D721Med (cell line): Measurements from ENCODE around the gene MAP3K1.
"Not testable (repeated sequence)": the region's sequence is repeated elsewhere in the genome, so short reads cannot be mapped to it uniquely, and the experiment has no call there.

ENCODE experiments used
- DNase-seq: peaks from one replicate; pipeline ENCODE4 v3.0.0; 2011; ENCODE audit warnings: low spot score; ENCODE audit not compliant: insufficient read length
- FAIRE-seq: peaks from 2 replicates; lab custom pipeline; 2011; peaks lifted over from hg19 to GRCh38; lab: Jason Lieb, UNC
- TF ChIP-seq, protein P1 (sequence below): IDR thresholded peaks from 2 replicates; pipeline ENCODE4 v1.5.1; 2012; ENCODE audit warnings: mild to moderate bottlenecking, control low read depth; ENCODE audit not compliant: insufficient read depth; ENCODE audit errors: missing control alignments

Gene MAP3K1

GRCh38 chr5:56815658-56816545 lies 553 bp downstream of the MAP3K1 start:
- FAIRE-seq (no peak), DNase-seq (no peak)
- TF ChIP-seq, protein P1, sequence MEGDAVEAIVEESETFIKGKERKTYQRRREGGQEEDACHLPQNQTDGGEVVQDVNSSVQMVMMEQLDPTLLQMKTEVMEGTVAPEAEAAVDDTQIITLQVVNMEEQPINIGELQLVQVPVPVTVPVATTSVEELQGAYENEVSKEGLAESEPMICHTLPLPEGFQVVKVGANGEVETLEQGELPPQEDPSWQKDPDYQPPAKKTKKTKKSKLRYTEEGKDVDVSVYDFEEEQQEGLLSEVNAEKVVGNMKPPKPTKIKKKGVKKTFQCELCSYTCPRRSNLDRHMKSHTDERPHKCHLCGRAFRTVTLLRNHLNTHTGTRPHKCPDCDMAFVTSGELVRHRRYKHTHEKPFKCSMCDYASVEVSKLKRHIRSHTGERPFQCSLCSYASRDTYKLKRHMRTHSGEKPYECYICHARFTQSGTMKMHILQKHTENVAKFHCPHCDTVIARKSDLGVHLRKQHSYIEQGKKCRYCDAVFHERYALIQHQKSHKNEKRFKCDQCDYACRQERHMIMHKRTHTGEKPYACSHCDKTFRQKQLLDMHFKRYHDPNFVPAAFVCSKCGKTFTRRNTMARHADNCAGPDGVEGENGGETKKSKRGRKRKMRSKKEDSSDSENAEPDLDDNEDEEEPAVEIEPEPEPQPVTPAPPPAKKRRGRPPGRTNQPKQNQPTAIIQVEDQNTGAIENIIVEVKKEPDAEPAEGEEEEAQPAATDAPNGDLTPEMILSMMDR: no peak

DNA sequence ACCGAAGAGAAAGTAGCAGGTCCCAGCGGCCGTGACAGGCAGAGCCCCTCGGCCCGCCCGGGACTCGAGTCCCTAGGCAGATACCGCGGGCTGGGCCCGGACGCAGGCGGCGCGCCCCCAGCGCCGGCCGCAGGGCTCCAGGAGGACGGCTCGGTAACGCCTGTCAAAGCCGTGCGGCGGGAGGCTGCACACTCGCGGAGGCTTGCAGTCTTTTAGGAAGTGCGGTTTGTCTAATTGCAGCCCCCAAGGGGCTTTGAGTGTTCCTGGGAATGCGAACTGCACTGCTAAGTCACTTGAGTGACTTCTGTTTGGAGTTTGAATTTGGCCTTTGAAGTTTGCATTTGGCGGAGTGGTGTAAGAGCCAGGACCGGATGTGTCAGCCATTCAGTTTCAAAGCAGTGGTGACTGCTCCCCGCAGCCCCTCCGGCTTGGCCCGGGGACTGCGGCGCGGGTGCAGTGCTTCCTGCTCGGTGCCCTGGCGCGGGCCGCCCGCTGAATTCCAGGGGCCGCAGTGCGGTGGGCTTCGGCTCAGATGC lies 1.3 kb downstream of the MAP3K1 start:
- TF ChIP-seq, protein P1: no peak
- no peak for FAIRE-seq
- no peak for DNase-seq

GRCh38 chr5:56817263-56818014 lies 2.1 kb downstream of the MAP3K1 start:
- DNase-seq (no peak), FAIRE-seq (no peak)

GRCh38 chr5:56818450-56819037 lies 3.2 kb downstream of the MAP3K1 start:
- TF ChIP-seq, protein P1: peak; percentile 17
- no peak for DNase-seq
- no peak for FAIRE-seq

More at GRCh38 chr5:56817263-56818014, 2.1 kb downstream of the MAP3K1 start:
- TF ChIP-seq, protein P1: no peak

DNA sequence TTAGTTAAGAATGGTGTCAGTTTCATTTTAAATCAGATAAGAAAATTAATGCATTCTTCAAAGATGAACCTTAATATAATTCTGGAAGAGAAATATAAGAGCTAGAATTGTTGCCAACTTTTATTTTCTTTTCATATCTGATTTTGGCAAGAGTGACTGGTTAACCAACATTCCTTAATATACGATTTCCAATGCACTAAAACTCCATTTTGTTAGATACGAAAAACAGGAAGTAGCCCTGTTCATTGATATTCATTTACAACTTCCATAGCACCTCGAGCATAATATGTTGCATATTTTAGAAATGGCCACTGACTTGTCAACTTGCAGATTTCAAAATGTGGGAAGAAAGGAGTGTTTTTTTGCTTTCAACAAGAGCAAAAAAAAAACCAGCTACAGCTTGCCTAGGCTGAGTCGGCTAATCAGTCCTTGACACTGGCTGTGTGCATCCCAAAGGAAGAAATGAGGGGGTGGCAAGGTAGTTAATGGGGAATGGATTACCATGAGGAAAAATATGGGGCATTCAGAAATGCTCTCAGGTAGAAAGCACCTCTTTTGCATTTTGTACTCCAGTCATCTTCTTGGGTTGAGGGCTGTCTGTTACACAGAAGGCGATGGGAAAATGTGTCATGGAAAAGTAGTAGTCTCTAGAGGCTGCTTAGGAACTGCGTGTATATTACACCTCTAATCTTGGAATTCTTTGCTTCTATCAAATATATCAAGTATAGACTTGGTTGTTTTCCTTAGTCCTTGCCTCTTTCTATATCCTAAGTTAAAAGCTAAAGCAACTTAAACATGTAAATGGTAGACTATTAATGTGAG lies 3.9 kb downstream of the MAP3K1 start:
- DNase-seq (no peak), FAIRE-seq (no peak)
- TF ChIP-seq, protein P1: no peak

DNA sequence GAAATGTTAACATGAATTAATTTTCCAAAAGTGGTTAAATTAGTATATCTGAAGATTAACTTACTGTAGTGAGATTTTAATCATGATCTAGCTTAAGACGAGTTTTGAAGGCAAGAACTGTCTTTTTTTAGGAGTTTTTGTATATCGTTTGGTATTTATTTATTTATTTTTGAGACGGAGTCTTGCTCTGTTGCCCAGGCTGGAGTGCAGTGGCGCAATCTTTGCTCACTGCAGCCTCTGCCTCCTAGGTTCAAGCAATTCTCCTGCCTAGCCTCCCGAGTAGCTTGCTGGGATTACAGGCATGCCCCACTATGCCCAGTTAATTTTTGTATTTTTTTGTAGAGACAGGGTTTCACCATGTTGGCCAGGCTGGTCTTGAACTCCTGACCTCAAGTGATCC lies 6.5 kb downstream of the MAP3K1 start:
- DNase-seq, FAIRE-seq: not testable (repeated sequence)
